Activated T-helper 9 cell treated with anti-CD3 and anti-CD28 coated beads, Interleukin-2, amount 50 U/mL, for 16 hours (primary cell): ENCODE results near the gene MEGF11.
"Not testable (repeated sequence)": the region's sequence is repeated elsewhere in the genome, so short reads cannot be mapped to it uniquely, and the experiment has no call there.

Experiments
- DNase-seq: peaks from one replicate; pipeline ENCODE4 v3.0.0-alpha.2; 2020; ENCODE audit warnings: low read depth

MEGF11 gene

DNA sequence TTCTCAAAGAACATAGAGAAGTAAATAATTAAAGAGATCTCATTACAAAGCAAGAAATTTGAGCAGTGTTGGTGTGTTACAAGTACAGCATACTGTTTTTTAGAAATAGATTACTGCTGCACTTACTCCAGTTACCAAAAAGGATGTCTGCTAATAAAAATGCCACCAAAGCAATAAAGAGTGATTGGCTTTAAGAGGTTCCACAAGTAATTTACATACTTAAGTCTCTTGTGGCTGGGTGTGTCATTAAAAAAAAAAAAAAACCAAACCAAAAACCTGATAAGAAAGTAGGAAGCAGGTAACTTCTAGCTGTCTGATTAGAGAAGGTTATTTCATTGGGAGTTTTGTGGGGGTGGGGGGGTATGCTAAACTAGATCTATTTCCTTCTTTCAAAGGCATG lies 369.0 kb downstream of the MEGF11 start:
- no peak for DNase-seq

GRCh38 chr15:65883571-65883970 lies 370.0 kb downstream of the MEGF11 start:
- no peak for DNase-seq

- DNase-seq: no peak
Observed at GRCh38 chr15:65881766-65882434, 371.6 kb downstream of the MEGF11 start.

GRCh38 chr15:65877749-65878148 lies 375.8 kb downstream of the MEGF11 start:
- DNase-seq: no peak

DNA sequence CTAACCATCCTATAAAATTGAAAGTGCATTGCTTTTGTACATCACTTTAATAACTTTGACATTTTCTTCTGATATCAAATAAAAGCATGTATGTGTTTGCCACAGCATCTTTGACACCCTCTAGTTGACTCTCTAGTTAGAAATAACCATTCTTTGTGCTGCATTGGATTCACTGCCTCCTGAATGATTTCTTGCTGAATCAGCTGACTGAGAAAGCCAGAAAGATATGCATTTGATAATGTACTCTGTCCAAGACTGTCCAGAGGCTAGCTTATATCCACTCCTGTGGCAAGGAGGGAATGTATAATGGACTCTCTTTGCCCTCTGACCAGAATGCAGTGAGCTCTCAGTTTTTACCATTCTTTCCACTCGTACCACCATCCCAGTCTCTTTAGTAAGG lies 378.1 kb downstream of the MEGF11 start:
- no peak for DNase-seq

- no peak for DNase-seq
Observed at GRCh38 chr15:65873256-65873655, 380.3 kb downstream of the MEGF11 start.

GRCh38 chr15:65872596-65872995 lies 381.0 kb downstream of the MEGF11 start:
- not testable (repeated sequence) for DNase-seq

GRCh38 chr15:65871886-65872285 lies 381.7 kb downstream of the MEGF11 start:
- DNase-seq: not testable (repeated sequence)

DNA sequence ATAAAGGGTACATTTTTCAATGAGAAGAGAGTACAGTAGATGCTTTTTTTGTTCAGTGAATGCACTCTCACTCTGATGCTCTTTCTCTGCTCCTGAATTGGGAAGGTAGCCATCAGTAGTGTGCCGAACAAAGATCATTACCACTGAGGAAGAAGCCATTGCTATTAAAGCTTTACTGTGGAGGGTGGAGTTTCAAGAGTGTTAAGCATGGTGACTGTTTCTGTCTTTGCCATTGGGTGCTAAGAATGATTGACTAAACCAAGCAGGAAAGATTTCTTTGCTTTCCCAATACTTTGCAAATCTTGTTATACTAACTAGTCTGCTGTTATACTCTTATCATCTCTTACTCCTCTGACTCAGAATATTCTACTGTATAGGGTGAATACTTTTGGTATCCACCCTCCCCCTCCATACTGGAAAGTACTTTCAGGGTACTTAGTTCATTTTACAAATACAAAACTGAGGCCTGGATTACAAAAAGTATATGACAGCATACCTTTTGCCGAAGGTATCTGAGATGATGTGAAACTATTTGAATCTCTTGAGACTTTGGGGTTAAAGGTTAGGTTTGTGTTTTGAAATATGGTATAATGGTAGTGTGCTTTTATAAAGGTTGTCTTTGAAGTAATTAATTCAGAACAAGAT lies 382.5 kb downstream of the MEGF11 start:
- DNase-seq: no peak

- DNase-seq: no peak
Observed at GRCh38 chr15:65869954-65870871, 383.3 kb downstream of the MEGF11 start.

- peak; percentile 92 for DNase-seq
Observed at GRCh38 chr15:65869126-65869953, 384.2 kb downstream of the MEGF11 start, which contains the start of gene RAB11A. TSS of gene RAB11A (plus strand) at chr15:65869491. CDS start at chr15:65869586, 95 bp downstream.

GRCh38 chr15:65868546-65869125 lies 384.9 kb downstream of the MEGF11 start:
- no peak for DNase-seq

DNA sequence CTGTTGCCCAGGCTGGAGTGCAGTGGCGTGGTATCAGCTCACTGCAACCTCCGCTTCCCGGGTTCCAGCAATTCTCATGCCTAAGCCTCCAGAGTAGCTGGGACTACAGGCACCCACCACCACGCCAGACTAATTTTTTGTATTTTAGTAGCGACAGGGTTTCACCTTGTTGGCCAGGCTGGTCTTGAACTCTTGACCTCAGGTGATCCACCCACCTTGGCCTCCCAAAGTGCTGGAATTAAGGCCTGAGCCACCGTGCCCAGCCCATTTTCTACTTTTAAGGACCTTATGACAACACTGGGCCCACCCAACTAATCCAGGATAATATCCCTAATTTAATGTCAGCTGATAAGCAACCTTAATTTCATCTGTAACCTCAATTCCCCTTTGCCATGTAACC lies 385.6 kb downstream of the MEGF11 start:
- DNase-seq: not testable (repeated sequence)

DNA sequence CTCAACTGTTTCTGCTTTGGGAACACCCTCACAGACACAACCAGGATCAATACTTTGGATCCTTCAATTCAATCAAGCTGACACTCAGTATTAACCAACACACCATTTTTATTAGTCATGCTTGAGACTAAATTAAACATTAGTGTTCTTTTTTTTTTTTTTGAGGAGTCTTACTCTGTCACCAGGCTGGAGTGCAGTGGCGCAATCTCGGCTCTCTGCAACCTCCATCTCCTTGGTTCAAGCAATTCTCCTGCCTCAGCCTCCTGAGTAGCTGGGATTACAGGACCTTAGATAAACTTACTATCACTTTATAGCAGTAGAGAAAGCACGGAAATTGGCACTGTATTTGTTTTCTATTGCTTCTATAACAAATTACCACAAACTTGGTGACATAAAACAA lies 386.3 kb downstream of the MEGF11 start:
- no peak for DNase-seq

DNA sequence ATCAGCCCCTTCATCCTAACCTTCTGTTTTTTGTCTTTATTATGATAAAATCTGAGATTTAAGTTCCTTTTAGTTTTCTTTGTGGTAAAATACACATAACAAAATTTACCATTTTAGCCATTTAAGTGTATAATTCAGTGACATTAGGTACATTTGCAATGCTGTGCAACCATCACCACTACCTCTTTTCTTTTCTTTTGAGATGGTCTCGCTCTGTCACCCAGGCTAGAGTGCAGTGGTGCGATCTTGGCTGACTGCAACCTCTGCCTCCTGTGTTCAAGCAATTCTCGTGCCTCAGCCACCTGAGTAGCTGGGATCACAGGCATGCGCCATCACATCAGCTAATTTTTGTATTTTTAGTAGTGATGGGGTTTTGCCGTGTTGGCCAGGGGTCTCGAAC lies 390.4 kb downstream of the MEGF11 start:
- no peak for DNase-seq

GRCh38 chr15:65862682-65863081 lies 390.9 kb downstream of the MEGF11 start:
- peak; percentile 38 for DNase-seq

- no peak for DNase-seq
Observed at GRCh38 chr15:65857718-65858402, 395.7 kb downstream of the MEGF11 start.

DNA sequence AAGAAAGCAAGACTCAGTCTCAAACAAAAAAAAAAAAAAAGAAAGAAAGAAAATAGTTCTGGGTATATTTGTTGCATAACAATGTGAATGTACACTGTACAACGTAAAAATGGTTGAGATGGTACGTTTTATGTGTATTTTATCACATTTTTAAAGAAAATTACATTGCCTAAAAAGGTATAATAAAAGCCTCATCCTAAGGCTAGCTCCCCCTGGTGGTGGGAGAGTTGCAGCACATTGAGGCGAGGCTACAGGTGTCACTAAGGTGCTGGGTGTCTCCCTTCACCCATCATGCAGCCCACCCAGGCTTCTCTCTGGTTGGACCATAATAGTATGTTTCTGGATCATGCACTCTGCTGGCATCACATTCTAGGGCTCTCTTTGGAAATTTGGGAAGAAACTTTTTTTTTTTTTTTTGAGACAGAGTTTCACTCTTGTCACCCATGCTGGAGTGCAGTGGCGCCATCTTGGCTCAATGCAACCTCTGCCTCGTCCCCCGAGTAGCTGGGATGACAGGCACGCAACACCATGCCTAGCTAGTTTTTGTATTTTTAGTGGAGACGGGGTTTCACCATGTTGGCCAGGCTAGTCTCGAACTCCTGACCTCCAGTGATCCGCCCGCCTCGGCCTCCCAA lies 396.6 kb downstream of the MEGF11 start:
- peak; percentile 70 for DNase-seq

GRCh38 chr15:65851981-65852380 lies 401.6 kb downstream of the MEGF11 start:
- no peak for DNase-seq

- DNase-seq: no peak
Observed at GRCh38 chr15:65847989-65848388, 405.6 kb downstream of the MEGF11 start.
